ENCODE data around the gene MUC6.
"Not testable (repeated sequence)": the region's sequence is repeated elsewhere in the genome, so short reads cannot be mapped to it uniquely, and the experiment has no call there.

Gene MUC6

DNA sequence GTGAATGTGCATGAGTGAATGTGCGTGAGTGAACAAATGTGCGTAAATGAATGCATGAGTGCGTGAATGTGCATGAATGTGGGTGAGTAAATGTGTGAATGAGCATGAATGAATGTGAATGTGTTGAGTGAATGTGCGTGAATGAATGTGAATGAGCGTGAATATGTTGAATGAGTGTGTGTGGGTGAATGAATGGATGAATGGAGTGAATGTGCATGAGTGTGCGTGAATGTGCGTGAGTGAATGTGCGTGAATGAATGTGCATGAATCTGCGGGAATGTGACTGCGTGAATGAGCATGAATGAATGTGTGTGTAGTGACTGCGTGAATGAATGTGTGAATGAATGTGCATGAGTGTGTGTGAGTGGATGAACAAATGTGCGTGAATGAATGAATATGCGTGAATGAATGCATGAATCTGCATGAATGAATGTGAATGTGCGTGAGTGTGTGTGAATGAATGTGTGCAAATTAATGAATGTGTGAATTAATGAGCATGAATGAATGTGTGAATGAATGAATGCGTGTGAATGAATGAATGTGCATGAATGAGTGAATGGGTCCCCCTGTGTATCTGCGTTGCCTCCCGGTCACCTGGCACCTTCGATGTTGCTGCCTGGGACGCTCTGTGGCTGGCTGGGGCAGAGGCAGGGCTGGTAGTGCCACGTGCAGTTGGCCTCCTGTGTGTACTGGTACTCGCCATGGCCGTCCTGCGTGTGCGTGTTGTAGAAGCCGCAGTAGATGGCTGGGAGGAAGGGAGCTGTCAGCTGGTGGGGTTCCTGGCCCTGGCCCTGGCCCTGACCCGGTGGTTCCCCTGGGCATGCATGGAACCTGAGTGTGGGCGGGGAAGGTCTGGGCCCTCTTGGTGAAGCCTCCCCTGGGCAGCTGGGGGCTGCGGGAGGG is 13.4 kb downstream of the MUC6 start:
- no peak for DNase-seq (ENCODE audit: low spot score)

DNA sequence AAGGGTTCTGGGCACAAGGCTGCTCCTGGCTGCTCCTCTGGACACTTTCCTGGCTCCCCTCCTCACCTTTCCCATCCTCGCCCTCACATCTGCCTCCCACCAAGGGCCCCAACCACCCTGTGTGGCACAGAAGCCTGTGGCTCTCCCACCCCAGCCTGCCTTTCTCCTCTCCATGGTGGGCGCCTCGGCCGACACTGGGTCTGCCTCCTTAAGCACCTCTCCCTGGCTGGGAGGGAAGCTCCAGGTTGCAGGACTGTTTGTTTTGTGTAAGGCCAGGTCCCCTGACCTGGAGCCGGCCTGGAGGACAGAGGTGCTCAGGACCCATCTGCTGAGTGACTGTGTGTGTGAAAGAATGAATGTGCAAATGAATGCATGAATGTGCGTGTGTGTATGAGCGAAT is 14.1 kb downstream of the MUC6 start:
- DNase-seq (ENCODE audit: low spot score): no peak

DNA sequence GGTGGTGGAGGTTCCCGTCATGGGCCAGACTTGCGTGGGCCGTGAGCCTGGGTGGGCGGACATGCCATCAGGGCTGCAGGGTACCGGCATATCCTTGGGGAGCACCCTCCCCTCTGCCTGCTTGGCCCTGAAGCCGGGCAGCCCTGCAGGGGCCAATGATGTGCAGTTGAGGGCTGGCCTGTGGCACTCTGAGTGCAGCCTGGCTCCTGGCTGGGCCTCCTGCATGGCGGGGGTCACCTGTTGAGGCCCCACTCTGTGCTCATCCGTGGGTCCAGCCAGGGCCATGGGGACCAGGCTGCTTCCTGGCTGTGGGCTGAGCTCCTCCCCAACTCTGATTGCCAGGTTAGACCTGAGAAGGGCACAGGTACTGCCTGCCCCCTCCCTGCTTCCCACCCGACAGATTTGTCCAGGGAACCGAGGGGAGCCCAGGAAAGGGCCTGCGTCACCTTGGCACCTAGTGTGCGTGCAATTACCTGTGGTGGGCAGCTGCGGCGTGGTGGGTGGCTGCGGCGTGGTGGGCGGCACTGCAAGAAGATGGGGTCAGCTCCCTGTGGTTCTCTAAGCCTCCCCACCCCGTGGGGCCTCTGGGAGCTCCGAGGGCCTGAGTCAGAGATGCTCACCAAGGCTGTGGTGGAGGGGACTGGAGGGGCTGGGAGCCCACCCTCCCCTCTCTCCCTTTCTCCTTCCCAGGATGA is 16.2 kb downstream of the MUC6 start:
- no peak for DNase-seq (ENCODE audit: low spot score)

DNA sequence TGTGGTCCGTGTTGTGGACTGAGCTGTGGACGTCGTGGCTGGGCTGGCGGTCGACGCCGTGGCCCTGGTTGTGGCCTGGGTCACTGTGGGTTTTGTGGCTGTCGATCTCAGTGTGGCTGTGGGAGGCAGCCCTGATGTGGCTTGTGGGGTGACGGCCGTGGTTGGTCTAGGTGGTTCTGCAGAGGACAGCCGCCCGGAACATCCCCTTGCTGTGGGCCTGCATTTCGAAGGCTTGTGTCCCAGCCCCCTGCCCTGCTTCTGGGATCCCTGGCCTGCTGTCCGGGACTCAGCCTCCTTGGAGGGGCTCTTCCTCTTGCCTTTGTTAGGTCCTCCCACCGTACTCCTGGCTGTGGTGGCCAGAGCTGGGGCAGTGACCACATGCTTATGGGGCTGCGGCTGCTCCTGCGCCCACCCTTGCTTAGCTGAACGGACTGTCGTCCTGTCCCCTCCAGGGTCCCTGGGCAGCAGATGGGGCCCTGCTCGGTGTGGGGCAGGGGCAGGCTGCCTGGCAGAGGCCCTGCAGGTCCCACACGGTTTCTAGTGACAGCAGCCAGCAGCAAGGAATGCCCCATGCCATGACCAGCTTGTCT is 17.1 kb downstream of the MUC6 start:
- DNase-seq (ENCODE audit: low spot score): no peak

DNA sequence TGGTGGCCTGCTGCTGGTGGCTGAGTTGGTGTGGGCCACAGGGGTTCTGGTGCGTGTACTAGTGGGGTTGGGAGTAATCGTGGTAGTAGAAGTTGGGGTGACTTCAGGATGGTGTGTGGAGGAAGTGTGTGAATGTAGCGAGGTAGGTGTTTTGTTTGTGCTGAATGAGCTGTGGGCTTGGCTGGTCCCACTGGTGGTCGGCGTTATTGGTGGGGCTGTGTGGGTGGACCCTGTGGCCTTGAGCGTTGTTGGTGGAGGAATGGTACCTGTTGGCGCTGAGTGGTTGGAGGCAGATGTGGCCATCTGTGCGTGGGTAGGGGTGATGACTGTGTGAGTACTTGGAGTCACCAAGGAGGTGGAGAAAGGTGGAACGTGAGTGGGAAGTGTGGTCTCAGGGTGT is 18.4 kb downstream of the MUC6 start:
- no peak for DNase-seq (ENCODE audit: low spot score)

DNA sequence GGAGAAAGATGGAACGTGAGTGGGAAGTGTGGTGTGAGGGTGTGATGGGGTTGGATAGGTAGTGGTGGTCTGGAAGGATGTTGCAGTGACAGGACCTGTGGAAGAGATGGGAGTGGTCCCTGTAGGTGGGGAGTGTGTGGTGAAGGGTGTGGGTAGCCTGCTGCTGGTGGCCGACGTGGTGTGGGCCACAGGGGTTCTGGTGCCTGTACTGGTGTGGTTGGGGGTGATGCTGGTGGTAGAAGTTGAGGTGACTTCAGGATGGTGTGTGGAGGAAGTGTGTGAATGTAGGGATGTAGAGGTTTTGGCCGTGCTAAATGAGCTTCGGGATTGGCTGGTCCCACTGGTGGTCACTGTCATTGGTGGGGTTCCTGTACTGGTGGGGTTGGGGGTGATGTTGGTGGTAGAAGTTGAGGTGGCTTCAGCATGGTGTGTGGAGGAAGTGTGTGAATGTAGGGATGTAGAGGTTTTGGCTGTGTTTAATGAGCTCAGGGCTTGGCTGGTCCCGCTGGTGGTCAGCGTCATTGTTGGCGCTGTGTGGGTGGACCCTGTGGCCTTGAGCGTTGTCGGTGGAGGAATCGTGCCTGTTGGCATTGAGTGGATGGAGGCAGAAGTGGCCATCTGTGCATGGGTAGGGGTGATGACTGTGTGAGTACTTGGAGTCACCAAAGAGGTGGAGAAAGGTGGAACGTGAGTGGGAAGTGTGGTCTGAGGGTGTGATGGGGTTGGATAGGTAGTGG is 19.1 kb downstream of the MUC6 start:
- DNase-seq (ENCODE audit: low spot score): no peak

DNA sequence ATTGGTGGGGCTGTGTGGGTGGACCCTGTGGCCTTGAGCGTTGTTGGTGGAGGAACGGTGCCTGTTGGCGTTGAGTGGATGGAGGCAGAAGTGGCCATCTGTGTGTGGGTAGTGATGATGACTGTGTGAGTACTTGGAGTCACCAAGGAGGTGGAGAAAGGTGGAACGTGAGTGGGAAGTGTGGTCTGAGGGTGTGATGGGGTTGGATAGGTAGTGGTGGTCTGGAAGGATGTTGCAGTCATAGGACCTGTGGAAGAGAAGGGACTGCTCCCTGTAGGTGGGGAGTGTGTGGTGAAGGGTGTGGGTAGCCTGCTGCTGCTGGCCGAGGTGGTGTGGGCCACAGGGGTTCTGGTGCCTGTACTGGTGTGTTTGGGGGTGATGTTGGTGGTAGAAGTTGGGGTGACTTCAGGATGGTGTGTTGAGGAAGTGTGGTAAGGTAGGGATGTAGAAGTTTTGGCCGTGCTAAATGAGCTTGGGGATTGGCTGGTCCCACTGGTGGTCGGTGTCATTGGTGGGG is 19.9 kb downstream of the MUC6 start:
- DNase-seq (ENCODE audit: low spot score): not testable (repeated sequence)

DNA sequence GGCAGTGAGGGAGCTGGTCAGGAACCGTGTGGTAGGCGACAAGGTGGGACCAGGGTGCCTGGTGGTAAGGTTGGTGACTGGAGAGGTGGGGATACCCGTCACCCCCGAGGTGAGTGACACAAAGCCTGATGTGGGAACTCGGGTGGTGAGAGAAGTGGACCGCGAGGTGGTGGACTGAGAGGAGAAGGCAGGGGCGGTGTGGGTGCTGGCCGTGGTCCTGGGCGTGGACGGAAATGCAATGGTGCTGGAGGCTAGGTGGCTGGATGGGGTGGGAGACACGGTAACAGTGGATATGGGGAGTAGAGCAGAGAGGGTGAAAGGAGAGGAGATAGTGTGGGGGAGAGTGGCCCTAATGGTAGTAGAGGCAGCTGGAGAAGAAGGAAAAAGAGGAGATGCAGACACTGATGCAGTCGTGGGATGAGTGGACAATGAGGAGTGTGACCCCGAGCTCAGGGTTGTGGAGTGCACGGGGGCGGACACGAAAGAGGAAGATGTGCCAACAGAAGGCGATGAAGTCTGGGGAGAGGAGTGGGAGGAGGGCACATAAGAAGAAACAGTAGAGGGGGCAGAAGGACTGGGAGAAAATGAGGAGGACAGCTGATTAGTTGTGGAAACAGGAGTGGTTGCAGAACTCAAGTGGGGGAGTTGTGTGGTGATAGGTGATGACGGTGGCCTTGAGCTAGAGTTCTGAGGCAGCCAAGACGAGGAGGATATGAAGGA is 20.5 kb downstream of the MUC6 start:
- no peak for DNase-seq (ENCODE audit: low spot score)

DNA sequence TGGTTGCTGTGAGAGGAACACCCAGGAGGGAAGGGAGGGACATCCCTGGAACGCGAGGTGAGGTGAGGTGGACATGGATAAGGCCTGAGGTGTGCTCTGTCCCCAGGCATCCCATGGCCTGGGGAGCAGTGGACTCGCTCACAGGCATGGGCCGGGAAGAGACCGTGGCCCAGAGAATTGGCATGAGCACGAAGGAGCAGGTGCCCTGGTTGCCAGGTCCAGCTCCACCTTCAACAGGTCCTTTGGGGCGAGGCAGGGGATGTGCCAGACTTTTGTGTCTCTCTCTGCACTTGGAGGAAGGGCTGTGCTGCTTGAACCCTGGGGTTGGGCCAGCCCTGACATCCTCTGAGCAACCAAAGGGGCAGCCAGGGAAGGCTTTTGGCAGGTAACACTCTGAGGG is 21.5 kb downstream of the MUC6 start:
- no peak for DNase-seq (ENCODE audit: low spot score)

DNA sequence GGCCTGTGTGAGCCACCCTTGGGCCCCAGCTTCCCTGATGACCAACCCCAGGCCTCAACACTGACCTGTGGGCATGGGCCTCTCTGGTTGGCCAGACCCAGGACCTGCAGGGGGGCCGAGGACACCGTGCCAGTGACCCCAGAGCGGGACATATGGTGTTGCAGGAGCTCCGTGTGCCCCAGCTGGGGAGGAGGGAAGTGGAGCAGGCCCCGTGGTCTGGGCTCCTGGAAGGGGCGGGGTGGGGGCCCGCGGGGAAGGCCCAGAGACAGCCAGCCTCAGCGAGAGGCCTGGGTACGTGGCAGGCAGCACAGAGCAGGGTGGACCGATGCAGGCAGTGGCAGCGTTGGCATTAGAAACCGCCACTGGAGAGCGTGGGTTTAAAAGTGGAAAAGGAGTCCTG is 22.2 kb downstream of the MUC6 start:
- DNase-seq (ENCODE audit: low spot score): no peak

DNA sequence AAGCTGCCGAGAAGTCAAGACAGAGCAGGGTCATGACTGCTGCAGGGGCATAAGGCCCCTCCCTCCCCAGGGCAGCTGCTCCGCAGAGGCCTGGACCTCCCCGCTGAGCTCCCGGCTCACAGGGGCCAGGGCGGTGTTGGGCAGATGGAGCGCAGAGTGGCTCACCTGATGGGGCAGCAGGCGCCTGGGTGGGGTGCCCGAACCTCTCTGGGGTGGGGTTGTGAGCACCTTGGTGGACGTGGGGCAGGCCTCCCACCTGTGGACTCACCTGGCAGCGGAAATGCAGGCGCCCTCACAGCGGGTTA is 22.9 kb downstream of the MUC6 start:
- no peak for DNase-seq (ENCODE audit: low spot score)

DNA sequence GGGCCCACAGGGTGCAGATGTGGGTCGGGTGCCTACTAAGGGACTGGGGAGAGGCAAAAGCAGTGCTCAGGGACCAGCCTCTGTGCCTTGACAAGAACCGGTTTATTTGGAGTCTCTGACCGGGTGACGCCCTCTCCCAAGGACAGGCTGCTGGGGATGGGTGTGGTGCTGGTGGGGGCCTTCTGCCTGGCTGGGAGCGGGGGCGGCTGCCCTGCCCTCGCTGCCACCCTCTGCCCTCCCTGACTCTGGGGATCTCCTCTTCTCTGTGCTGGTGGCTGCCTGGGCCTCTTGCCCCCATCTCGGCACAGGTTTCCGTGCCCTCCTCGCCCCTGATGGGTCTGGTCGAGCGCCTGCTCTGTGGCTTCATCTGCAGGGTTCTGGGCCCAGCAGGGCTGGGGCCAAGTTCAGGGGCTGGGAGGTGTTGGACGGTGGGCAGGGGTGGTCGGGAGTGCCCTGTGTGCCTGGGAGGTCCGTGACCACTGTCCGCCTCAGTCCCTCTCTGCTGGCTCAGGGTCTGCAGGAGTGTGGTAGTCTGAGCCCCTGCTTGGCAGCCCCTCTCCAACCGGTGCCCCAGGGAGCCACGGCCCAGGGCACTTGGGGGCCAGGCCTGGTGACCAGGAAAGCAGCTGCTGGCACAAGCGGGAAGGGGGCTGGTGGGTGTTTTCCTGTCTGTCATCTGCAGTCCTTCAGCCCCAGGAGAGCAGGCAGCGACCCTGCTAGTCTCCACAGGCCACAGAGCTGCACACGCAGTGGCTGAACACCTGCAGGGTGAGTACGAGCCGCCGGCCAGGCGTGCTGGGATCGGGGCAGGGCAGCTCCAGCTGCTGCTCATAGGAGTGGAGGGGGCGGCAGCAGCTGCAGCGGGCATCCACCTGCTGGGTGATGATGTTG is 23.5 kb downstream of the MUC6 start:
- no peak for DNase-seq (ENCODE audit: low spot score)

DNA sequence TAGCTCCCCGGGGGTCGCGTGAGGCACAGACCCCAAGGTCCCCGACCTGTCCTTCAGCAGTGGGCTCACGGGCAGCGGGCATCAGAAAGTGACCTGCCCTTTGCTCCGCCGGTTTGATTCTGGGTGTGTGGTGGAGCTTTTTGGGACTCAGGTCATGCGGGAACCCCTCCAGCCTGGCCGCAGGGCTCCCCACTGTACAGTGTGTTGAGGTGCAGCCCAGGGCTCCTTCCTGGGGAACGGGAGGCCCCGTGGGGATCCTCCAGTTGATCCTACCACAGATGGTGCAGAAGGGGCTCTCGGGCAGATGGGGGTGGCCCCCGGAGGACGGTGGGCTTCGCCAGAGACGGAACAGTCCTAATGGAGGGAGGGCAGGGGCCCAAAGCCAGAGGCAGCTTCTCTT is 24.2 kb downstream of the MUC6 start:
- DNase-seq (ENCODE audit: low spot score): no peak

DNA sequence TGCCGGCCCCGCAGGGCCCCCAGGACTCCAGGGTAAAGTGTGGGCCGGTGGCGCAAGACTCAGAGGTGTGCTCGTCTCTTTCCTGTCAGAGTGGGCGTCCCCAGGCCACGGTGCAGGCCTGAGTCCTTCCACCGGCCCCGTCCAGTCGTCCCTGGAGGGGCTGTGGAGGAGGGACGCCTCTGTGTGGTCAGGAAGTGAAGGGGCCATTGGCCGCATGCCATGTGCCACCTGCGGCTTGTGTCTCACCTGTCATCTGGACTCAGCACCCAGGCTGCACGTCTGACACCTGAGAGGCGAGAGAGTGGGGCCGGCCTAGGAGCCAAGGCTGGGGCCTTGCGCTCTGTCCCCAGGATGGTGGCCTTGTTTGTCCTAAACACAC is 25.2 kb downstream of the MUC6 start:
- DNase-seq (ENCODE audit: low spot score): no peak

DNA sequence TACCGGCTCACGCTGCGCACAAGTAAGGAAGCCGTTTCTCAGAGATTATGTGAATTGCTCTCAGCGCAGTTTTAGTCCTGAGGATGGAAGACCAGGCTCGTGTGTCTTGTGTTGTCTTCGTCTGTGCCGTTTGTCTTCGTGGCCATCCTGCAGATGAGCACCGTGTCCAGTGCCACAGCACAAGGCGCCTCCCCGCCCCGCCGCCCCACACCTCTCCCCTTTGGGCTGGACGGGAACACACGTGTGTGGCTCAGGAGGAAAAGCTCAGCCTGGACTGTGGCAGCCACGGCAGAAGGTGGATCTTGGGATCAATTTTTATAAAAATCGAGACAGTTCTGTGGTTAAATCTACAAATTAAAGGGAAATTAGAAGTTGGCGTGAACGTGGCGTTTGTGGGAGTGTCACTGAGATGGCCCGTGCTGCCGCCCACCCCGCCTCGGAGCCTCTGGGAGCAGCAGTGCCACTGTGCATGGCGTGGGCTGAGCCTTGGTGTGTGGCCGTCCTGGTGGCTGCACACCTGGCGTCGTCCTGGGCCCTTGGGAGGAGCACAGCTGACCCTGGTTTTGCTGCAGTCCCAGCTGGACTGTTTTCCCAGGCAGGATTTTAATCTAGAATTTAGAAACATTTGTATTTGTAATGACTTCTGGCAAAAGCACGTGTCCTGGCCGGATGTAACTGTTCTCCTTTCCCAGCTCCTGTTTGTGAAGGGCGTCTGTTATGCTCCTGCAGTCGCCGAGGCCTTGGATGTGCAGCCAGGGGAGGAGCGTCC is 25.8 kb downstream of the MUC6 start:
- no peak for DNase-seq (ENCODE audit: low spot score)

DNA sequence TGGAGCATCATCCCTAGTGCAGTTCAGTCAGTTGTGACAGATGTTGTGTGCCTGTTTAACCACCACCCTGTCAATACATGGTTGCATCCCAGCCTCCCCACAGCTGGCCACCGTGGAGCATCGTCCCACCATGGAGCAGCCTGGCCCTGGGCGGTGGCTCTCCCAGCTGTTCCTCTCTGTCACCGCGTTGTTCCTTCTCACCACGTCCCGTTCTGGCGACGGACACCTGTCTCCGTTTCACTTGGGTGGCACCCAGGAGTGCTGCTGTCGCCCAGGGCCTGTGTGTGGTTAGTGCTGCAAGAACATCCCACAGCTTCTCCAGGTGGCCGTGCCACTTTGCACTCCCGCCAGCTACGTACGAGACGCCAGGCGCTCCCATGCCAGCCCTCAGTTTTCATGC is 26.5 kb downstream of the MUC6 start:
- no peak for DNase-seq (ENCODE audit: low spot score)

DNA sequence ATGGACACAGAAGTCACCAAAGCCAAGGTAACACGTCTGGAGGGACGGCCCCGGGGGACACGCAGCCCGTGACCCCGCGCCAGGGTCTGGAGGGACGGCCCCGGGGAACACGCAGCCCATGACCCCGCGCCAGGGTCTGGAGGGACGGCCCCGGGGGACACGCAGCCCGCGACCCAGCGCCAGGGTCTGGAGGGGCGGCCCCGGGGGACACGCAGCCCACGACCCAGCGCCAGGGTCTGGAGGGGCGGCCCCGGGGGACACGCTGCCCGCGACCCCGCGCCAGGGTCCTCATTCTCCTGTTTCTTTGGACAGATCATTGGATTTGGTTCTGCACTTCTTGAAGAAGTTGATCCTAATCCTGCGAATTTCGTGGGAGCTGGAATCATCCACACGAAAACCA is 27.1 kb downstream of the MUC6 start:
- no peak for DNase-seq (ENCODE audit: low spot score)

DNA sequence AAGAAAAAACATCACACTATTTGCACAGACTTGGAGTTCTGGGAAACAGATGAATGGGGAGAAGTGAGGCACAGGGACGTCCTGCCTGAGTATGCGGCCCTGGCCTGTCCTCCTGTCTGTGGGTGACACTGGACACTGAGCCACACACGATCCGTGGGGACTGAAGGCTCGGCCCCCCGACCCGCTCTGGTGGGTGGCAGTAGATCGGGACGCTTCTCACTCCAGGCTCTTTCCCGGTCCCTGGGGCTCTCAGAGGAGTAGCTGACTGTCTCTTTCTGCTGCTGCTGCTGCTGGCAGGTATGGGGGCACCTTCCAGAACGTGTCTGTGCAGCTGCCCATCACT is 27.7 kb downstream of the MUC6 start:
- DNase-seq (ENCODE audit: low spot score): no peak

DNA sequence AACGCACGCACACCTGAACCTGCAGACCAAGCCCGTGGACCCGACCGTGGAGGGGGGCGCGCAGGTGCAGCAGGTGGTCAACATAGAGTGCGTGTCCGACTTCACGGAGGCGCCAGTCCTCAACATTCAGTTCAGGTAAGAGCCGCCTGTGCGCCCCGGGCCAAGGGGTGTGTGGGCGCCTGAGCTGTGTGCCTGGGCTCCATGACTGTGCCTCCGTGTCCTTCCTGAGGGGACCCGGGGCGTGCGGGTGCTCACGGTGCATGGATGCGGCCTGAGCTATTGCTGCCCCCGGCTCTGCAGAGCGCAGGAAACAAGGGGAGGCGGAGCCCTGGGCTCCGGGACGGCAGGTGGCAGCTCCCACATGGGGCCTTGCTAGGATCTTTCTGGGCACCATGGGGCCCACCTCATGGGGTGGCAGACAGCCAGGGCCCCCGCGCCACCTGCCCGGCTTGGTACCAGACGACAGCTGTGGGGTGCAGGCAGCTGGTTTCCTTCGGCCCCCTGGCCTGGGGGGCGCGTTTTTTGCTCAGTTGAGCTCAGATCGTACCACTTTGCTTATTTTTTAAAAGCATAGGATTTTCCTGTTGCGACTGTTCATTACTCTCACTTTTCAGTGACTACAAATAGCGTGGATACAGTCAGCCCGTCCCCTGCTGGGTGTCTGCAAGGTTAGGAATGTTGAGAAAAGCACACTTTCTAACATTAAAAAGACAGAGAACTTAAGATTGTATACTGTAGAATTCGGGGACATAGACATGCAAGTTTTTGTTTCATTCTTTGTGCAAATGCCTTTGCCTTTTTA is 28.3 kb downstream of the MUC6 start:
- DNase-seq (ENCODE audit: low spot score): no peak
